Stimulated activated CD4-positive, alpha-beta T cell treated with anti-CD3 and anti-CD28 coated beads, Interleukin-4, amount 100 ng/mL, for 1 hour (primary cell): ENCODE data around the gene OXNAD1.

Source experiments
- DNase-seq: peaks from one replicate; pipeline ENCODE4 v3.0.0-alpha.2; 2020

OXNAD1 gene

GRCh38 chr3:16248556-16248955 is 16.5 kb upstream of the OXNAD1 start:
- no peak for DNase-seq

- no peak for DNase-seq
Measured at GRCh38 chr3:16249336-16249735, 15.7 kb upstream of the OXNAD1 start.

- DNase-seq, result no peak
Measured at GRCh38 chr3:16249886-16250285, 15.1 kb upstream of the OXNAD1 start.

DNA sequence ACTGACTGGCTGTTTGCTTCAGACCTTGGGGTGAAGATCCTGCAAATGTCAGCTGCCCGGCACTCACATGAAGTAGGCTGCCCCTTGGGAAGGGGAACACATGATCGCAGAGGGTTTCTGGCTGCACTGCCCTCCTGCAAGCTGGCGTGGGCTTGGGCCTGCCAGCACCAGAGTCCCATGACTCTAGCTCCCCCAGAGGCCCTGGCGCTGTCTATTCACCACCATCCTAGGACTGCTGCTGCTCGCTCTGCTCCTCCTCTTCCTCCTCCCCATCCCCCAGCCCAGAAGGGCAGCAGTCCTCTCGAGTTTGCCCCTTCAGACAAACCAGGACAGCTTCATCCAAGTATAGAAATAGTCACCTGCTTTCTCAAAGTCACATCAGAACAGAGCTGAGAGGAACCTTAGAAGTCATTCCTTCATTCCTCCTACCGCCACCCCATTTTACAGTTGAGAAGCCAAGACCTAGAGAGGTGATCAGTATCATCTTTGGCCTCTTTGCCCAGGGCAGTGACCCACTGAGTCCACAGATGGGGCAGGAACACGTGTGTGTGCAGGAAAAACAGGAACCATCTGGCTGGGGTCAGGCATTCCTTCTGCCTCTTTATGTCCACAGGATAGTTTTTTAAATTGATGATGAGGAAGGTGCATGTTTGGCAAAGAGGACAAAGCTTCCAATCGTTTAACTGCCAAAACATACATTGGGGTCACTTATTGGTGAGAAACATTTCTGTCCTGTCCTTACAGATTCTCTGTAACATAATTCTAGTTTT is 13.5 kb upstream of the OXNAD1 start:
- no peak for DNase-seq

DNA sequence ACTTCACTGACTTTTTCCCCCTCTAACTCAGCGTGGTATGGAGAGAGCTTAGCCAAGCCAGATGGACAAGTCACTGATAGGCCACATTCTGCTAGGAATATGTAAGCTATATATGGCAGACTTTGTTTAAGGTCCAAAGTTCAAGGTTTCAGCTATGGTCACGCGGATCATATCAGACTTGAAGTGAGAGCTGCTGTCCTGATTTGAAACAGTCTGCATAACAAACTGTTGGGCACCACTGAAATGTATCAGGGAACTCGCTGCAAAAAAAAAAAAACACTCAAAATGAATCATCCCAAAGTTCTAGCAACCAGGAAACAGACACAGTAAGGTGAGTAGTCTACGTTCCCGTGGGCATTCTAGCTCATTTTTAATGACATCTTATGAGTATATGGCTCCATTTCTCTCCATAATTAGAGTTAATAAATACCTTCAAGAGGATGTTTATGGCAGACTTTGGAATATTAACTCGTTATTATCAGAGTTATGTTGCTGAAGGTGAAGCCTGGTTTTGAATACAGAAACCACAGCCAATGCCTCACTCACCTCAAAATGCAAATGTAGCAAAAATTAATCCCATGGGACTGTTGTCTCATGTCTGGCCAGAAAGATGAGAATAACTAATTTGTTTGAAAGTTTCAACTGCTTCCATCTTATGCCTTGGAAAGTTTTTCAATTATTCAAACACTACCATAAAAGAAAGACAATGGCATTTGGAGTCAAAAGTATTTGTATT is 12.6 kb upstream of the OXNAD1 start:
- DNase-seq, result no peak

DNA sequence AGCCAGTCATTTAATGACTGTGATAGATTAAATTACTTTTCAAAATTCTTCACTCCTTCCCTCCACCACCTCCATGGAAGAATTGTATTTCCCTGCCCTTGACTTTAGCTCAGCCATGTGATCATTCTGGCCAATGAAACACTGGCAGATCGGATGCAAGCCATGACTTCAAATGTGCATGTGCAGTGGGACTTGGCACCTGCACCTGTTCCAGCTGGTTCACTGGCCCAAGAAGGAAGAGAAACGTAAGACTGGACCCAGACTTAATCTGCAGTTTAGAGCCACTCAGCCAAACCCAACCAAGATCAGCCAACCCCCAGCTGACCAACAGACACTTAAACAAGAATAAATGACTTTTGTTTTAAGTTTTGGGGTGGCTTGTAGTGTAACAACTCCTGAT is 12.0 kb upstream of the OXNAD1 start:
- no peak for DNase-seq

GRCh38 chr3:16253601-16254000 is 11.4 kb upstream of the OXNAD1 start:
- DNase-seq, result no peak

DNA sequence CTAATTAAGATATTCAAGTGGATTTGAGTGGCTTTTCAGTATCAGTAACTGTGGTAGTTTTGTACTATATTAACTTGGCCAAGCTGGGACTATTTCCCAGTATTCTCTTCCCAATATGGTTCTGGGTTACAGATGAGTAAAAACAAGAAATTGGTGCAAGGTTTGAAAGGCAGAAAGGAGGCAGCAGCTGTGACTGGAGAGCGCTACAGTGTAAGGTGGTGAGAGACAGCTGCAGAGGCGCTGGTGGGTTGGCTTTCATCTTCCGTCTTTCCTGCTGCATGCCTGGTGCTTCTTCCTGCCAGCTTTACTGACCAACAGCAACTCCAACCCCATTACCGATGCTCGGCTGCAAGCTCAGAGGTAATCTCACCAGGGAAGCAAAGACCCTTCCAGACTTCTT is 10.1 kb upstream of the OXNAD1 start:
- no peak for DNase-seq

DNA sequence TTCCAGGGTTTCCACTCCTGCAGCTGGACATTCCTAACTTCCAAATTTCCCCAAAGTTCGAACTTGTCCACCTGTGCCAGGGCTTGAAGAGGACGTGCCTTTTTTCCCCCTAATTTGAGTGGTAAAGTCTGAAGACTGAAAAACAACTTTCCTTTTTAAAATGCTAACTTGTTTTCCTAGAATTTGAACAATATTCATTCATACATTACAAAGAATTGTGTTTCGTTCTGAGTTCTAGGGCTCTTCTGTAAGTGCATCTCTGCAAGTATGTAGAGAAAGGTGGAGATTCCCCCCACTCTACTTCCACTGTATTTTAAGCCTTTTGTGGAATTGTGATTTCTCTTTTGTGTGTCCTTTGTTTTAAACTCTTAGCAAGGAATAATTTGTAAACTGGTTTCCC is 9.7 kb upstream of the OXNAD1 start:
- DNase-seq, result no peak

- DNase-seq, result no peak
Measured at GRCh38 chr3:16255726-16256125, 9.3 kb upstream of the OXNAD1 start.

GRCh38 chr3:16257309-16257708 is 7.7 kb upstream of the OXNAD1 start:
- DNase-seq, result no peak

- DNase-seq, result no peak
Measured at GRCh38 chr3:16258177-16258576, 6.8 kb upstream of the OXNAD1 start.

DNA sequence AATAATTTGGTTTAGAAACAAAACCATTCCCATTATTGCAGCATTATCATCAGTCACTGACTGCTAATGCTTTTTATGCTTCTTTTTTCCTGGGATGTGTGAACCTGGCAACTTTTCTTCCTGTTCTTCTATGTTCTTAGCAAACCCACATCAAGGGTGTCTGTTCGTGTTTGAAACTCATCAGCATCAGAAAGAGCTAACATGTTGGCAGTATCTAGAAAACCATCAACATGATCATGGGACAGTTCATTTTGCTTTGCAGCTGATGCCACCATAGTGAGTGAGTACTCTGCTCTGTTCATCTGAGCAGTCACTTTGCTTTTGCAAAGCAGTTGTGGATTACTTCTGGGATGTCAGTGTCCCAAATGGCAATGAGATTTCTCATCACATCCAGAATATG is 6.1 kb upstream of the OXNAD1 start:
- DNase-seq, result no peak

- no peak for DNase-seq
Measured at GRCh38 chr3:16260046-16260445, 5.0 kb upstream of the OXNAD1 start.

DNA sequence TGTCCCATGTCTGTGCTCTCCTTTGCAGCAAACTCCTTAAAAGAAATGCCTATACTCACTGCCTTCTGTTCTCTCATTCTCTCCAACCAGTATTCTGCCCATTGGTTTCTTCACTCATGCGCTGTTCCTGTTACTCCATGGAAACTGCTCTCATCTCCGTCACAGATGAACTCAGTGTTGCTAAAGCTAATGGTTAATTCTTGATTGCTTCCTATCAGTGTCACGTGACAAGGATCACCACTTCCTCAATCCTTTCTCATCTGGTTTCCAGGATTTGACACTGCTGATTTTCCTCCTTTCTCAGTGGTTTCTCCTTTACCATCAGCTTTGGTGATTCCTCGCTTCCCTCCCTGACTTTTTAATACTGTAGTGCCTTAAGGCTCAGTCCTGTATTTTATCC is 2.8 kb upstream of the OXNAD1 start:
- no peak for DNase-seq

DNA sequence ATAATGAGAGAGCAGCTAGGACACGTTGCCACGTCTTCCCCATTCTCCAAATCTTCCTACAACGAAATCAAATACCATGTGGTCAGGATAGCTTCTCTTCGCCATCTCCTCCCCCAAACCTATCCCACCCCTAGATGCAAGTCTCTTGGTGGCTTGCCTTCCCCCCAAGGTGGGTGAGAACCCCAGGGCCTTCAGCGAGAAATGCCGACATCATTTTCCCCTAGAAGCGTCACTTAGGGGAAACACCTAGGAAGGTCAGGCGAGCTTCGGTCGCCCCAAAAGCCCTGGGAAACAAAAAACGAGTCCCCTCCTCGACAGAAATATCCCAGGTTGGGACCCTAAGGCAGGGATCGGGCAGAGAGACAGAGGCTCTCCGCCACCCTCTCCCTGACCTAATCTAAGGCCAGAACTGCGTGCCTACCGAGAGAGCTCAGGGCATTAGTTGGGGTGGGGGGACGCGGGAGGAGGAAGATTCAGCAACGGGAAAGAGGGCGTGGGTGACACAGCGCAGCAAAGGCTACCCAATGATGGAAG is 771 bp upstream of the OXNAD1 start:
- DNase-seq, result no peak

GRCh38 chr3:16265455-16265786 is 409 bp downstream of the OXNAD1 start:
- DNase-seq, result no peak

DNA sequence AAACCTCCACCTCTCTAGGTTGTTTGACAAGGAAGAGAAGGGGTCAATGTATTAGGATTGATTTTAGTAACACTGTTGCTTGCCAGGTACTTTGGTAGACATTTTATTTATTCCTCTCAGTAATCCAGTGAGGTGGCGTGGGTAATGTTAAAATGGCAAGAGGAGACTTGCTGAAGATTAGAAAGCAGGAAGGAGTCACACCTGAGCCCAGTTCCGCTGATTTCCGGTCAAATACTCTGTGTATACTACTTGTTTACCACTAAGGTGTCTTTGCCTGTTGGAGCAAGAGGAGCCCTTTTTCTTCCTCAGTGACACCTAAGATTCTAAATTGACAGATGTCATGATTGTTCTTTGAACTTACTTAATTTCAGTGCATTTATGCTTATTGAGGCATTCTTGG is 1.7 kb downstream of the OXNAD1 start:
- no peak for DNase-seq

DNA sequence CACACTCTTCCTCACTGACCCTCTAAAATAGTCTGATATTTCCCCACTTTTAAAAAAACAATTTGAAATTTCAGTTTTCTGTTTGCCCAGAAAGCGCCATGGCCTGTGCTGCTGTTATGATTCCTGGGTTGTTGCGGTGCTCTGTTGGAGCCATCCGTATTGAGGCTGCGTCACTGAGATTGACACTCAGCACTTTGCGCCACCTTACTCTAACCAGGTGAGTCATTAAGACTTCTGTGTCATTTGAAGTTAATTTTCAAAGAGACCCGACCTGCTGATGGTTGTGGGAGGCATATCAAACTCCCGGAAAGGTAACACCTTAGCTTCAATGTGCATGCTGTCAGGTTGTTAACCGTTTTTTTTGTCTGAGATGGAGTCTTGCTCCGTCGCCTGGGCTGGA is 5.8 kb downstream of the OXNAD1 start:
- no peak for DNase-seq

DNA sequence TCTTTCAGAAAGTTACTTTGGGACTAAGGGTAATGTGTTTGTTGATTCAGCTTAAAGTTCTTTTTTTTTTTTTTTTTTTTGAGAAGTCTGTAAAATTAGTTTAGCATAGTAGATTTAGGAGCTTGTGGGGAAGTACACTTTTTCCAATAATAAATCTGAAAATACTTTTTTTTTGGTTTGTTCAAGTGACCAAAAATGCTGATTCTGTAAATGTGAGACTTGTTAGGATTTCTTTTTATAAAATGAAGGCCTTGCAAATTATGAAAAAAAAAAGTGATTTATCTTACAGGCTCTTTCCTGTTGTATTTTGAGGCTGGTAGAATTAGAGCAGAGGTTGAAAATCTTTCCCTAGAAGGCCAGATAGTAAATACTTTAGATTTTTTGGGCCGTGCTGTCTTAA is 7.6 kb downstream of the OXNAD1 start:
- DNase-seq, result no peak

DNA sequence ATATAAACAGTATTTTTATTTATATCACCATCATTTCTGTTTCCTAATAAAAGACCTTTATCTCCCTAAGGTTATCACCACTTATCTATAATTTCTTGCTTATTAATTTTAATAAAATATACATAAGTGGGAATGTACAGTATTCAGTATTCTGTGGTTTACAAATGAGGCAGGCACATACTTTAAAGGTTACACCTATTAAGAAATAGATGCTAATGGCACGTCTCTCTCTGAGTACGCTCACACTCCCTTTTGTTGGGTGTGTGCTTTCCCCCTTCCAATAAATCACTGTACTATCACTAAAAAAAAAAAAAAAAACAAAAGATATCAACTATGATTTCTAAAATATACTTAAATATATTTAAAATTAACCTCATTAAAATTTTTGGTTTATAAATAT is 8.9 kb downstream of the OXNAD1 start:
- no peak for DNase-seq

GRCh38 chr3:16277471-16277870 is 12.5 kb downstream of the OXNAD1 start:
- no peak for DNase-seq

DNA sequence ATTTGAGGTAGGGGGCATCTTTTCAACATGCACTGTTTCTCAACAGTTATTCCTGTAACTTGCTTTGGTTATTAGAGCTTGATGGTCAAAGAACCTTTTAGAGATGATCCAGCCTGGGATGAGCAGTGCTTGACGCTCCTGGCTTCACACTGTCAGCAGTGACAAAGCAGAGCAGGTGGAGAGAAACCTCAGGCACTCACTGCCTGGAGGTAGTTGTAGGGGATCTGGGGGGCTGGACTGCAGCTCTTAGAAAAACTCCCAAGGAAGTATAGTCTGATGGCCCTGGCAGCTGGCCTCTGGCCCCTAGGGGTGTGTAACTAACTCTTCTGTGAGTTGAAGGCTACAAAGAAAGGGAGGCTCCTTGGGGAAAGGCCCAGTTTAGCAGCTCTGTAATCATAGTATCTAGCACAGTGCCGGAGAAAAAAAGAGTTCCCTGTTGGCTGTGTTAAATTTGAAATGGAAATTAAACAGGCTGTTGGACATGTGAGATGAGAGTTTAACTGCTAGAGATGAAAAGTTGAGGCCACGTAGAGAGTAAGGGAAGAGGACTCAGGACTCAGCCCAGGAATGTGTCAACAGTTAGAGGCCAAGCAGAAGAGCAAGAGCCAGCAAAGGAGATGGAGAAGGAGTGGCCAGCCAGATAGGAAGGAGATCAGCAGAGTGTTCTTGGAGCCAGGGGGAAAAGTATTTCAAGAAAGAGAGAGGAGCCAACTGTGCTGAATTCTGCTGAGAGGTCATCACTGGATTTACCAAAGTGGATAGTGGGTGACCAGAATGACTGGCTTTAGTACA is 14.2 kb downstream of the OXNAD1 start:
- no peak for DNase-seq

DNA sequence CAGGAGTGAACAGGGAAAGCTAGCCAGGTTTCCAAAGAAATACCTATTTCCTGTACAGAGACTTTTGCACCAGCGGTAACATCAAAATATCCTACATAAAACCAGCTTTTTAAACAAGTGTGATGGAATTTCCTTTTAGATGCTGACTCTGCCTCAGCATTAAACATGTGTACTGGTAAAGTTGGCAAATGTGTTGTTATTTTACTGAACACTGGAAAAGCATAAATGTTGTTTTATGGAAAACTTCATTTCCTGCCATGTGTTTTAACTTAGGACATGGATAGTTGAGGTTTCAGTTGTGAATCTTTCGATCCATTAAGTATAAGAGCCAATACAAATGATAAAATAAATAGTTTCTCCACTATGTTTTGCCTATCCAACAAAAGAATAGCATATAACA is 15.7 kb downstream of the OXNAD1 start:
- DNase-seq, result no peak
